Endothelial cell (in vitro differentiated cells): ENCODE measurements around the gene TMEM245. TPM values are rescaled to one million over a fixed set of nuclear protein-coding genes. Genes with fewer than 3 reads are reported as not detected.

Experiments
- DNase-seq: peaks from one replicate; pipeline ENCODE4 v3.0.0; 2021; ENCODE audit warnings: low spot score
- H3K27ac Mint-ChIP-seq: one replicate; pipeline ENCODE4 v1.8.0; 2021; ENCODE audit warnings: mixed read lengths, inconsistent platforms; ENCODE audit not compliant: unreplicated experiment
- H3K27me3 Mint-ChIP-seq: one replicate; pipeline ENCODE4 v1.8.0; 2021; ENCODE audit warnings: mild to moderate bottlenecking, moderate library complexity, mixed read lengths, inconsistent platforms; ENCODE audit not compliant: unreplicated experiment
- H3K36me3 Mint-ChIP-seq: one replicate; pipeline ENCODE4 v1.8.0; 2021; ENCODE audit warnings: mild to moderate bottlenecking, low read depth, mixed read lengths, inconsistent platforms; ENCODE audit not compliant: unreplicated experiment
- H3K4me1 Mint-ChIP-seq: one replicate; pipeline ENCODE4 v1.8.0; 2021; ENCODE audit warnings: mild to moderate bottlenecking, mixed read lengths, inconsistent platforms; ENCODE audit not compliant: unreplicated experiment
- H3K4me3 Mint-ChIP-seq: one replicate; pipeline ENCODE4 v1.8.0; 2021; ENCODE audit warnings: mild to moderate bottlenecking, mixed read lengths, inconsistent platforms; ENCODE audit not compliant: unreplicated experiment
- H3K9me3 Mint-ChIP-seq: one replicate; pipeline ENCODE4 v1.8.0; 2021; ENCODE audit warnings: mixed read lengths, inconsistent platforms; ENCODE audit not compliant: unreplicated experiment
- CTCF ChIP-seq: fragments of 200-600 bp; sonication (generic); IDR thresholded peaks from one replicate; pipeline ENCODE4 v1.5.0; 2021; ENCODE audit warnings: antibody characterized with exemption; ENCODE audit not compliant: unreplicated experiment
- total RNA-seq: library from RNA; stranded (reverse); fragmentation: NEBNext Ultra II Directional; extraction: Animal tissue kit (Norgen Biotek cat#: 25700); gene quantifications from one replicate; pipeline ENCODE4 v1.2.1, GENCODE V29; 2021; ENCODE audit not compliant: unreplicated experiment

The TMEM245 gene
- total RNA-seq, 1 donor from 2014 or later = 32.6 TPM

- Mint-ChIP-seq H3K9me3 (no peaks in the 10 kb centered on the region), H3K36me3 (peaks cover 7% of the 10 kb centered on the region), H3K4me3 (no peak overlapping the region), H3K4me1 (no peaks in the 10 kb centered on the region), H3K27me3 (peaks cover 3% of the 10 kb centered on the region), H3K27ac (no peak overlapping the region)
- no peak for TF ChIP-seq CTCF
- DNase-seq = no peak
Observed at GRCh38 chr9:109033941-109034700, 85.6 kb downstream of the TMEM245 start.

GRCh38 chr9:109031241-109031640 lies 88.5 kb downstream of the TMEM245 start:
- Mint-ChIP-seq H3K27me3 (peaks cover 4% of the 10 kb centered on the region), H3K36me3 (peaks cover 3% of the 10 kb centered on the region), H3K4me3 (no peak overlapping the region), H3K9me3 (no peaks in the 10 kb centered on the region), H3K27ac (no peak overlapping the region), H3K4me1 (no peaks in the 10 kb centered on the region)
- TF ChIP-seq CTCF = no peak
- no peak for DNase-seq

- no peak overlapping the region for H3K4me3 Mint-ChIP-seq
- no peak for DNase-seq
- TF ChIP-seq CTCF = no peak
- H3K36me3 Mint-ChIP-seq = peaks cover 3% of the 10 kb centered on the region
- H3K9me3 Mint-ChIP-seq = no peaks in the 10 kb centered on the region
- H3K27ac Mint-ChIP-seq = no peak overlapping the region
- peaks cover 2% of the 10 kb centered on the region for H3K4me1 Mint-ChIP-seq
- H3K27me3 Mint-ChIP-seq = peaks cover 6% of the 10 kb centered on the region
Observed at GRCh38 chr9:109030426-109030825, 89.3 kb downstream of the TMEM245 start.

GRCh38 chr9:109028457-109028856 lies 91.3 kb downstream of the TMEM245 start:
- Mint-ChIP-seq H3K27me3 (peaks cover 5% of the 10 kb centered on the region), H3K4me3 (no peak overlapping the region), H3K27ac (no peak overlapping the region), H3K36me3 (peaks cover 3% of the 10 kb centered on the region), H3K9me3 (no peaks in the 10 kb centered on the region), H3K4me1 (peaks cover 3% of the 10 kb centered on the region)
- no peak for TF ChIP-seq CTCF
- DNase-seq = no peak

GRCh38 chr9:109027176-109027575 lies 92.6 kb downstream of the TMEM245 start:
- no peak overlapping the region for H3K4me3 Mint-ChIP-seq
- DNase-seq = no peak
- peaks cover 5% of the 10 kb centered on the region for H3K27me3 Mint-ChIP-seq
- H3K9me3 Mint-ChIP-seq = no peaks in the 10 kb centered on the region
- no peak for TF ChIP-seq CTCF
- peaks cover 3% of the 10 kb centered on the region for H3K4me1 Mint-ChIP-seq
- no peaks in the 10 kb centered on the region for H3K36me3 Mint-ChIP-seq
- H3K27ac Mint-ChIP-seq = no peak overlapping the region
